HepG2 (cell line): ENCODE measurements around the gene DLG3. TPM values are rescaled to one million over a fixed set of nuclear protein-coding genes. Genes with fewer than 3 reads are reported as not detected.

ENCODE experiments used
- ATAC-seq: fragments of 200-7000 bp; cut with Tn5 transposase; 3 replicates; pipeline ENCODE4 v1.9.1; 2020; ENCODE audit warnings: mild to moderate bottlenecking, moderate library complexity
- BruUV-seq: library from RNA; stranded (reverse); fragments of 400-500 nt; replicated peaks from 2 replicates; lab custom pipeline; 2021; lab: Mats Ljungman, UMichigan
- CTCF ChIA-PET: fragments of 300-600 bp; formaldehyde crosslinking; extraction: SDS; loops from one replicate; lab custom pipeline; 2021; ENCODE audit warnings: low total read pairs, inconsistent platforms, low intra/inter-chr PET ratio; lab: Yijun Ruan, JAX
- POLR2A ChIA-PET: fragments of 350-600 bp; sonication (Branson Sonifier 250); formaldehyde crosslinking; loops from one replicate; lab custom pipeline; 2020; ENCODE audit warnings: antibody characterized with exemption, inconsistent platforms; lab: Yijun Ruan, JAX
- DNase-seq: peaks from one replicate; pipeline ENCODE4 v3.0.0-alpha.2; 2015; ENCODE audit warnings: low spot score
- FAIRE-seq: peaks from 3 replicates; lab custom pipeline; 2011; peaks lifted over from hg19 to GRCh38; lab: Jason Lieb, UNC
- H2AFZ ChIP-seq: one replicate; pipeline ENCODE4 v1.6.1; 2011; ENCODE audit warnings: low read length, inconsistent platforms
- H3K27ac ChIP-seq: fragments of 300-600 bp; 3 replicates; pipeline ENCODE4 v1.8.0; 2011; ENCODE audit warnings: mixed run types, mild to moderate bottlenecking, mixed read lengths, low read length, inconsistent platforms; ENCODE audit not compliant: insufficient read depth; ENCODE audit errors: extremely low read length
- H3K27me3 ChIP-seq, 2 experiments: fragments of 200-600 bp in 1 of 2; 2 replicates in 1 of 2; 3 replicates in 1 of 2; pipeline versions ENCODE4 v1.6.0 to v1.8.0; 2011; ENCODE audit warnings: low read length in 2 of 2, mild to moderate bottlenecking in 2 of 2, moderate library complexity in 2 of 2, inconsistent platforms in 1 of 2; ENCODE audit not compliant: insufficient read depth in 2 of 2, control insufficient read depth in 1 of 2
- H3K36me3 ChIP-seq, 2 experiments: fragments of 200-600 bp in 1 of 2; replicated peaks in 1 of 2; 2 replicates in 1 of 2; 3 replicates in 1 of 2; pipeline versions ENCODE4 v1.5.1 to v1.8.0; 2011; ENCODE audit warnings: low read length in 2 of 2, inconsistent platforms in 1 of 2; ENCODE audit not compliant: insufficient read depth in 2 of 2, control insufficient read depth in 1 of 2
- H3K4me1 ChIP-seq: 2 replicates; pipeline ENCODE4 v1.5.1; 2012; ENCODE audit warnings: low read length, inconsistent platforms; ENCODE audit not compliant: insufficient read depth
- H3K4me2 ChIP-seq: 2 replicates; pipeline ENCODE4 v1.6.0; 2011; ENCODE audit warnings: low read depth, low read length, inconsistent platforms
- H3K4me3 ChIP-seq, 3 experiments: fragments of 200-600 bp in 1 of 3; sonication (generic), shearing (Covaris generic) in 1 of 3; replicated peaks in 1 of 3; 2 replicates each; pipeline ENCODE4 v1.5.1; 2011 to 2016; ENCODE audit warnings: low read length in 3 of 3, inconsistent platforms in 2 of 3, low read depth in 2 of 3, mild to moderate bottlenecking in 2 of 3, control low read depth in 1 of 3, mixed read lengths in 1 of 3; ENCODE audit not compliant: insufficient read depth in 1 of 3
- H3K79me2 ChIP-seq: one replicate; pipeline ENCODE4 v1.6.1; 2011; ENCODE audit warnings: low read length, inconsistent platforms; ENCODE audit not compliant: insufficient read depth
- H3K9ac ChIP-seq: 2 replicates; pipeline ENCODE4 v1.6.0; 2011; ENCODE audit warnings: mild to moderate bottlenecking, low read depth, low read length, inconsistent platforms; ENCODE audit not compliant: insufficient read depth
- H3K9me3 ChIP-seq: 2 replicates; pipeline ENCODE4 v1.5.1; 2012; ENCODE audit warnings: mild to moderate bottlenecking, low read length
- H4K20me1 ChIP-seq: 2 replicates; pipeline ENCODE4 v1.6.0; 2011; ENCODE audit warnings: inconsistent platforms, mild to moderate bottlenecking, low read length, moderate library complexity; ENCODE audit not compliant: insufficient read depth
- ELF3 ChIP-seq: IDR thresholded peaks from 2 replicates; pipeline ENCODE4 v1.6.1; 2016; ENCODE audit warnings: missing genetic modification reagents, missing compliant biosample characterization
- ETV5 ChIP-seq: IDR thresholded peaks from 2 replicates; pipeline ENCODE4 v1.6.1; 2018; ENCODE audit warnings: missing biosample characterization, missing genetic modification reagents, inconsistent platforms, borderline replicate concordance
- FOSL2 ChIP-seq: sonication (generic); formaldehyde crosslinking; IDR thresholded peaks from 2 replicates; pipeline ENCODE4 v1.4.0; 2020; ENCODE audit warnings: missing genetic modification reagents
- GABPA ChIP-seq, 2 experiments: IDR thresholded peaks; 2 replicates each; pipeline ENCODE4 v1.6.1; 2011 to 2016; ENCODE audit warnings: low read depth in 2 of 2, low read length in 1 of 2, missing biosample characterization in 1 of 2, missing genetic modification characterization in 1 of 2
- SOX13 ChIP-seq, 3 experiments: fragments of 450-650 bp in 1 of 3; sonication (generic) in 1 of 3; formaldehyde crosslinking in 1 of 3; IDR thresholded peaks in 2 of 3; conservative IDR thresholded peaks in 1 of 3; 2 replicates each; pipeline versions ENCODE4 v1.5.0 to v1.6.1; 2016 to 2020; ENCODE audit warnings: antibody characterized with exemption in 1 of 3, mild to moderate bottlenecking in 1 of 3, missing compliant biosample characterization in 1 of 3, missing genetic modification reagents in 1 of 3, moderate library complexity in 1 of 3
- SOX5 ChIP-seq: IDR thresholded peaks from 2 replicates; pipeline ENCODE4 v1.6.1; 2016; ENCODE audit warnings: borderline replicate concordance
- SOX6 ChIP-seq, 2 experiments: fragments of 450-650 bp in 1 of 2; sonication (generic) in 1 of 2; formaldehyde crosslinking in 1 of 2; IDR thresholded peaks; 2 replicates each; pipeline versions ENCODE4 v1.4.0 to v1.6.1; 2017 to 2020; ENCODE audit warnings: antibody characterized with exemption in 1 of 2, mild to moderate bottlenecking in 1 of 2, missing genetic modification reagents in 1 of 2
- TEAD2 ChIP-seq: sonication (generic); formaldehyde crosslinking; IDR thresholded peaks from 2 replicates; pipeline ENCODE4 v1.9.0; 2021; ENCODE audit warnings: missing genetic modification reagents
- ZNF33A ChIP-seq: sonication (generic); formaldehyde crosslinking; IDR thresholded peaks from 2 replicates; pipeline ENCODE4 v1.5.1; 2020; ENCODE audit warnings: missing genetic modification reagents, mild to moderate bottlenecking, moderate library complexity, borderline replicate concordance
- WGBS: methylation state at CpG from one replicate; pipeline ENCODE4 v1.1.6; 2017; ENCODE audit warnings: low lambda C conversion rate; 5-methylcytosine and 5-hydroxymethylcytosine counted together
- in situ Hi-C: cut with HindIII; loops from 2 replicates; pipeline ENCODE4 v1.10.0; 2017; ENCODE audit warnings: low pct_unique_long_range_greater_than_20kb; ENCODE audit not compliant: extremely low pct_ligation_motif_present
- intact Hi-C: fragments of 100-400 bp; cut with micrococcal nuclease; formaldehyde crosslinking; loops from one replicate; pipeline ENCODE4 v1.10.0; 2022; ENCODE audit not compliant: unreplicated experiment
- polyA plus RNA-seq, 8 experiments: library from polyadenylated mRNA; depleted of rRNA in 3 of 8; stranded (reverse) in 7 of 8; unstranded in 1 of 8; fragments of >200 nt; fragmentation: Illumina TruSeq in 4 of 8; extraction: Trizol in 4 of 8; gene quantifications; 2 replicates each; pipeline versions ENCODE4 v1.2.1 to v1.2.3, GENCODE V29; 2011 to 2016; ENCODE audit warnings: low read depth in 4 of 8, missing spikeins in 1 of 8, mixed read lengths in 1 of 8; ENCODE audit not compliant: insufficient read depth in 1 of 8
- total RNA-seq, 5 experiments: library from RNA; depleted of rRNA; stranded (reverse); fragments of >200 nt; fragmentation: Illumina TruSeq; extraction: Trizol; gene quantifications; 2 replicates each; pipeline ENCODE4 v1.2.3, GENCODE V29; 2016; ENCODE audit warnings: low read depth in 1 of 5

DLG3 gene
- total and polyA plus RNA-seq, 2 of the 13 experiments (the other 11 are each of a cell fraction or from before 2014, with no cell fraction given): 9.9 to 19.4 TPM

GRCh38 chrX:70508296-70508911 is 63.8 kb downstream of the DLG3 start:
- Histone ChIP-seq H3K27ac (no peak overlapping the region), H4K20me1 (no peaks in the 10 kb centered on the region), H3K79me2 (no peaks in the 10 kb centered on the region), H3K4me1 (peaks cover 21% of the 10 kb centered on the region), H3K36me3 (no peaks in the 10 kb centered on the region), H3K4me3 (no peak overlapping the region), H3K9ac (no peak overlapping the region), H2AFZ (no peak overlapping the region), H3K27me3 (no peaks in the 10 kb centered on the region), H3K9me3 (no peaks in the 10 kb centered on the region), H3K4me2 (no peak overlapping the region)
- DNase-seq (peak; percentile 44), ATAC-seq (no peak), FAIRE-seq (peak; percentile 4)
- BruUV-seq: no TSS peak
- ChIA-PET CTCF (no interaction called here), POLR2A (no interaction called here)
- 19% methylated on average over 5 of the region's 6 CpGs for WGBS
- in situ Hi-C loops: no loop called here
- TF ChIP-seq GABPA (IDR thresholded peaks at IDR 0.05; ENCODE audit: low read depth, low read length) (no peak), GABPA (CRISPR knock-in tag; IDR thresholded peaks at IDR 0.05; ENCODE audit: low read depth) (peak; percentile 20; the same call in 1 of the 2 replicates), TEAD2 (no peak), ETV5 (CRISPR knock-in tag) (peak; percentile 11; the same call in 1 of the 2 replicates), FOSL2 (CRISPR knock-in tag) (peak; percentile 48), ZNF33A (no peak), SOX13 (IDR thresholded peaks at IDR 0.05) (no peak), SOX13 (CRISPR knock-in tag; conservative IDR thresholded peaks at IDR 0.05 in 1 of 2, IDR thresholded peaks at IDR 0.05 in 1 of 2) (peak in 1 of 2 experiments; percentile 65; a peak in 2 of 4 replicates), SOX5 (CRISPR knock-in tag) (peak; percentile 72; the same call in 1 of the 2 replicates), ELF3 (0 out of 2 replicates have a peak, but pooled peaks have one; percentile 18), SOX6 (IDR thresholded peaks at IDR 0.05) (no peak), SOX6 (CRISPR knock-in tag; IDR thresholded peaks at IDR 0.05) (peak; percentile 50; the same call in 1 of the 2 replicates)
- intact Hi-C loops: no loop called here
